ENCODE data around the gene MED13. TPM values are rescaled to one million over a fixed set of nuclear protein-coding genes. Genes with fewer than 3 reads are reported as not detected.

MED13 gene
- total RNA-seq, 1 donor = 68.8 TPM

- TF ChIP-seq, protein P1, sequence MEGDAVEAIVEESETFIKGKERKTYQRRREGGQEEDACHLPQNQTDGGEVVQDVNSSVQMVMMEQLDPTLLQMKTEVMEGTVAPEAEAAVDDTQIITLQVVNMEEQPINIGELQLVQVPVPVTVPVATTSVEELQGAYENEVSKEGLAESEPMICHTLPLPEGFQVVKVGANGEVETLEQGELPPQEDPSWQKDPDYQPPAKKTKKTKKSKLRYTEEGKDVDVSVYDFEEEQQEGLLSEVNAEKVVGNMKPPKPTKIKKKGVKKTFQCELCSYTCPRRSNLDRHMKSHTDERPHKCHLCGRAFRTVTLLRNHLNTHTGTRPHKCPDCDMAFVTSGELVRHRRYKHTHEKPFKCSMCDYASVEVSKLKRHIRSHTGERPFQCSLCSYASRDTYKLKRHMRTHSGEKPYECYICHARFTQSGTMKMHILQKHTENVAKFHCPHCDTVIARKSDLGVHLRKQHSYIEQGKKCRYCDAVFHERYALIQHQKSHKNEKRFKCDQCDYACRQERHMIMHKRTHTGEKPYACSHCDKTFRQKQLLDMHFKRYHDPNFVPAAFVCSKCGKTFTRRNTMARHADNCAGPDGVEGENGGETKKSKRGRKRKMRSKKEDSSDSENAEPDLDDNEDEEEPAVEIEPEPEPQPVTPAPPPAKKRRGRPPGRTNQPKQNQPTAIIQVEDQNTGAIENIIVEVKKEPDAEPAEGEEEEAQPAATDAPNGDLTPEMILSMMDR (IDR thresholded peaks at IDR 0.05; ENCODE audit: extremely low read depth, low read depth, low read length) = no peak
- Histone ChIP-seq H2AFZ (ENCODE audit: low read length) (no peak overlapping the region), H3K4me3 (ENCODE audit: insufficient read depth, low read length) (no peak overlapping the region), H3K4me2 (ENCODE audit: insufficient read depth, low read length) (no peak overlapping the region), H3K4me1 (ENCODE audit: insufficient read depth, low read length) (no peaks in the 10 kb centered on the region), H3K36me3 (ENCODE audit: insufficient read depth, low read length) (peaks cover 42% of the 10 kb centered on the region), H3K27me3 (ENCODE audit: insufficient read depth, low read length) (no peaks in the 10 kb centered on the region), H3K9me3 (ENCODE audit: low read depth, low read length) (no peaks in the 10 kb centered on the region), H3K27ac (ENCODE audit: low read depth, low read length) (no peak overlapping the region), H4K20me1 (ENCODE audit: insufficient read depth, low read length) (peaks cover 11% of the 10 kb centered on the region), H3K79me2 (ENCODE audit: insufficient read depth, low read length) (peaks cover 90% of the 10 kb centered on the region)
- no peak for DNase-seq (ENCODE audit: insufficient read length, low spot score, missing footprints)
Observed at GRCh38 chr17:62043602-62044001, 21.5 kb downstream of the MED13 start.

DNA sequence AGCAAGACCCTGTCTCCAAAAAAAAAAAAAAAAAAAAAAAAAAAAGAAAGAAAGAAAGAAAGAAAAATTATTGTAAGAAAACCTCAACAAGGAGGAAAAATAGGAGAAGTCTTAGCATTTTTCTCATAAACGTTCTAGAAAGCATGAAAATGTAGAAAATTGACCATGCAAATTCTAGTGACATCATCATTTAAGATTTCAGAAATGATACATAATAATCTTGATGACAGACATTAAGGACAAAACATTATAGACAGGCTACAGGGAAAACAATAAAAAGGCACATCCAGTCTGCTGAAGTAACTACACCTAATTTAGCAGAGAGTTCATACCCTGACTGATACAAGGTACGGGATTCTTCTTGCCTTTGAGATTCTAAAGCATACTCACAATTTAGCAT, 21.9 kb downstream of the MED13 start:
- Histone ChIP-seq H3K36me3 (ENCODE audit: insufficient read depth, low read length) (peaks cover 40% of the 10 kb centered on the region), H3K27me3 (ENCODE audit: insufficient read depth, low read length) (no peaks in the 10 kb centered on the region), H4K20me1 (ENCODE audit: insufficient read depth, low read length) (peaks cover 13% of the 10 kb centered on the region), H3K4me3 (ENCODE audit: insufficient read depth, low read length) (no peak overlapping the region), H3K79me2 (ENCODE audit: insufficient read depth, low read length) (peaks cover 87% of the 10 kb centered on the region), H3K4me2 (ENCODE audit: insufficient read depth, low read length) (no peak overlapping the region), H2AFZ (ENCODE audit: low read length) (no peak overlapping the region), H3K9me3 (ENCODE audit: low read depth, low read length) (no peaks in the 10 kb centered on the region), H3K27ac (ENCODE audit: low read depth, low read length) (no peak overlapping the region), H3K4me1 (ENCODE audit: insufficient read depth, low read length) (no peaks in the 10 kb centered on the region)
- DNase-seq (ENCODE audit: insufficient read length, low spot score, missing footprints) = no peak
- TF ChIP-seq, protein P1 (IDR thresholded peaks at IDR 0.05; ENCODE audit: extremely low read depth, low read depth, low read length) = no peak

- DNase-seq (ENCODE audit: insufficient read length, low spot score, missing footprints) = no peak
- Histone ChIP-seq H2AFZ (ENCODE audit: low read length) (no peak overlapping the region), H3K4me1 (ENCODE audit: insufficient read depth, low read length) (no peaks in the 10 kb centered on the region), H3K4me2 (ENCODE audit: insufficient read depth, low read length) (no peak overlapping the region), H3K79me2 (ENCODE audit: insufficient read depth, low read length) (peaks cover 82% of the 10 kb centered on the region), H3K27ac (ENCODE audit: low read depth, low read length) (no peak overlapping the region), H3K36me3 (ENCODE audit: insufficient read depth, low read length) (peaks cover 33% of the 10 kb centered on the region), H3K4me3 (ENCODE audit: insufficient read depth, low read length) (no peak overlapping the region), H4K20me1 (ENCODE audit: insufficient read depth, low read length) (peaks cover 9% of the 10 kb centered on the region), H3K9me3 (ENCODE audit: low read depth, low read length) (no peaks in the 10 kb centered on the region), H3K27me3 (ENCODE audit: insufficient read depth, low read length) (no peaks in the 10 kb centered on the region)
- TF ChIP-seq, protein P1 (IDR thresholded peaks at IDR 0.05; ENCODE audit: extremely low read depth, low read depth, low read length) = no peak
Observed at GRCh38 chr17:62038248-62038647, 26.8 kb downstream of the MED13 start.

GRCh38 chr17:62033317-62033716, 31.8 kb downstream of the MED13 start:
- Histone ChIP-seq H3K4me1 (ENCODE audit: insufficient read depth, low read length) (no peaks in the 10 kb centered on the region), H3K4me3 (ENCODE audit: insufficient read depth, low read length) (no peak overlapping the region), H3K27me3 (ENCODE audit: insufficient read depth, low read length) (no peaks in the 10 kb centered on the region), H3K27ac (ENCODE audit: low read depth, low read length) (no peak overlapping the region), H3K9me3 (ENCODE audit: low read depth, low read length) (no peaks in the 10 kb centered on the region), H3K36me3 (ENCODE audit: insufficient read depth, low read length) (peaks cover 42% of the 10 kb centered on the region), H3K79me2 (ENCODE audit: insufficient read depth, low read length) (peaks cover 59% of the 10 kb centered on the region), H4K20me1 (ENCODE audit: insufficient read depth, low read length) (no peaks in the 10 kb centered on the region), H2AFZ (ENCODE audit: low read length) (no peak overlapping the region), H3K4me2 (ENCODE audit: insufficient read depth, low read length) (no peak overlapping the region)
- DNase-seq (ENCODE audit: insufficient read length, low spot score, missing footprints) = no peak
- TF ChIP-seq, protein P1 (IDR thresholded peaks at IDR 0.05; ENCODE audit: extremely low read depth, low read depth, low read length) = no peak

All from osteoblast (primary cell).